Astrocyte (in vitro differentiated cells and primary cell): ENCODE results near the gene SDK1.

Experiments used
- EZH2 ChIP-seq: IDR thresholded peaks from 2 replicates; pipeline ENCODE4 v1.6.1; 2012; ENCODE audit warnings: mild to moderate bottlenecking, low read length, inconsistent platforms; ENCODE audit not compliant: insufficient read depth
- TF ChIP-seq, protein P1 (sequence below): IDR thresholded peaks from 2 replicates; pipeline ENCODE4 v1.5.1; 2011; ENCODE audit warnings: low read depth, mild to moderate bottlenecking, inconsistent platforms, low read length, moderate library complexity; ENCODE audit not compliant: insufficient read depth

DNA sequence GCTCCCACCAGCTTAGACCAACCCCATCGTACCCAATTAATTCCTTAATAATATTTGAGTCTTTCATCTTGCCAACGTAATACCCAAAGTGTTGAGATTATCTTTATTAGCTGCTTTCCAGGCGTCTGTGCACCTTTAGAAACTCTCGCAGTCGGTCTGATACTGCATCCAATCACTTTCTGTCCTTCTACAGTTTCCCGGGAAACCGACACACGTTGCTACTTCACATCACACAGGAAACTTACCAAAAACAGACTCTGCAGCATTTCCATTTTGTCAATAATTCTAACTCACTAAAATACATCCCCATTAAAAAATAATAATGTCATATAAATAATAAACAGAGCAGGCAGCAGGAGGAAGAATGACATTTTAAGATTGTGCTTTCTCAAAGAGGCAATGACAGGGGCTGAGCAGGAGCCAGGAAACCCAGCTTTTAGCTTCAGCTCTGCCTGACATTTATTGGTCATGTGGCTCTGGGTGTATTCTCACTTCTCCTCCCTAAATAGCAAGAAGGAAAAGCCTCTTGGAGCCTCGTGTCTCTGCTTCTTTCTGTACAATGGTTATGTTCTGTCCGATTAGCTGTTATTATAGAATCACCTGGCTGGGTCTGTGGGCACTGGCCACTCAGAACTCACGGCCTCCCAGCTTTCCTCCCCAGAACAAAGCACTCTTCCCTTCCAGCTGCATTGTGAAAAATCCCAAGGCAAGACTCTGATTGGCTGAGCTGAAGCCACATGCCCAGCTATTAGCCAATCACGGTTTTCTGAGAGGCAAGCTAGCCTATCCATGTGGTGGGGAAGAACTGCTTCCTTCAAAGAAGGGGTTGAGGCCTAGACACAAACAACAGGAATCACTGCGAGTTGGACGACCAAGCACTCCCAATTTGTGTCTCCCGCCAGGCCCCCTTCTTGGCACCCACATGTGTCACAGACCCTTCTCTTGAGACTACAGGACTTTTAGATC is 956.4 kb downstream of the SDK1 start:
- TF ChIP-seq, protein P1, sequence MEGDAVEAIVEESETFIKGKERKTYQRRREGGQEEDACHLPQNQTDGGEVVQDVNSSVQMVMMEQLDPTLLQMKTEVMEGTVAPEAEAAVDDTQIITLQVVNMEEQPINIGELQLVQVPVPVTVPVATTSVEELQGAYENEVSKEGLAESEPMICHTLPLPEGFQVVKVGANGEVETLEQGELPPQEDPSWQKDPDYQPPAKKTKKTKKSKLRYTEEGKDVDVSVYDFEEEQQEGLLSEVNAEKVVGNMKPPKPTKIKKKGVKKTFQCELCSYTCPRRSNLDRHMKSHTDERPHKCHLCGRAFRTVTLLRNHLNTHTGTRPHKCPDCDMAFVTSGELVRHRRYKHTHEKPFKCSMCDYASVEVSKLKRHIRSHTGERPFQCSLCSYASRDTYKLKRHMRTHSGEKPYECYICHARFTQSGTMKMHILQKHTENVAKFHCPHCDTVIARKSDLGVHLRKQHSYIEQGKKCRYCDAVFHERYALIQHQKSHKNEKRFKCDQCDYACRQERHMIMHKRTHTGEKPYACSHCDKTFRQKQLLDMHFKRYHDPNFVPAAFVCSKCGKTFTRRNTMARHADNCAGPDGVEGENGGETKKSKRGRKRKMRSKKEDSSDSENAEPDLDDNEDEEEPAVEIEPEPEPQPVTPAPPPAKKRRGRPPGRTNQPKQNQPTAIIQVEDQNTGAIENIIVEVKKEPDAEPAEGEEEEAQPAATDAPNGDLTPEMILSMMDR: no peak
- no peak for TF ChIP-seq EZH2
